H7 (cell line): ENCODE results near the gene REV3L. TPM values are rescaled to one million over a fixed set of nuclear protein-coding genes. Genes with fewer than 3 reads are reported as not detected.
A peak's percentile ranks its signal among the peaks of the same experiment; 100 is the strongest.
"Not testable (repeated sequence)": the region's sequence is repeated elsewhere in the genome, so short reads cannot be mapped to it uniquely, and the experiment has no call there.

ENCODE experiments used
- DNase-seq: peaks from one replicate; pipeline ENCODE4 v3.0.0; 2012
- H3K27me3 ChIP-seq: 2 replicates; pipeline ENCODE4 v1.6.0; 2011; ENCODE audit warnings: mild to moderate bottlenecking, low read length; ENCODE audit not compliant: control insufficient read depth, insufficient read depth
- H3K36me3 ChIP-seq: replicated peaks from 2 replicates; pipeline ENCODE4 v1.5.1; 2011; ENCODE audit warnings: low read length; ENCODE audit not compliant: control insufficient read depth, insufficient read depth
- H3K4me3 ChIP-seq: 2 replicates; pipeline ENCODE4 v1.5.1; 2011; ENCODE audit warnings: low read depth, mild to moderate bottlenecking, control low read depth, low read length, moderate library complexity; ENCODE audit not compliant: insufficient read depth
- total RNA-seq: library from RNA; depleted of rRNA; stranded (reverse); fragments of >200 nt; shearing (Covaris generic); gene quantifications from 2 replicates; pipeline ENCODE4 v1.2.3, GENCODE V29; 2014

The REV3L gene
- total RNA-seq, 1 experiment from 2014 or later, result 2.1 TPM

- DNase-seq, result peak; percentile 43
- Histone ChIP-seq H3K27me3 (no peaks in the 10 kb centered on the region; the same call in 1 of the 2 replicates), H3K36me3 (no peaks in the 10 kb centered on the region), H3K4me3 (no peak overlapping the region)
These were observed 121.4 kb downstream of the REV3L start for GRCh38 chr6:111361648-111362047.

GRCh38 chr6:111358454-111358853 lies 124.6 kb downstream of the REV3L start:
- no peak for DNase-seq
- H3K4me3 ChIP-seq, result no peak overlapping the region
- H3K27me3 ChIP-seq, result no peaks in the 10 kb centered on the region; the same call in 1 of the 2 replicates
- no peaks in the 10 kb centered on the region for H3K36me3 ChIP-seq

- no peaks in the 10 kb centered on the region for H3K36me3 ChIP-seq
- no peaks in the 10 kb centered on the region; the same call in 1 of the 2 replicates for H3K27me3 ChIP-seq
- DNase-seq, result no peak
- no peak overlapping the region for H3K4me3 ChIP-seq
These were observed 125.3 kb downstream of the REV3L start for GRCh38 chr6:111357705-111358104.

- Histone ChIP-seq H3K27me3 (no peaks in the 10 kb centered on the region), H3K36me3 (no peaks in the 10 kb centered on the region), H3K4me3 (no peak overlapping the region)
- no peak for DNase-seq
These were observed 126.5 kb downstream of the REV3L start for GRCh38 chr6:111356551-111356950.

GRCh38 chr6:111354758-111355555 lies 128.1 kb downstream of the REV3L start:
- no peak overlapping the region for H3K4me3 ChIP-seq
- no peaks in the 10 kb centered on the region for H3K36me3 ChIP-seq
- DNase-seq, result no peak
- no peaks in the 10 kb centered on the region for H3K27me3 ChIP-seq

GRCh38 chr6:111353912-111354462 lies 129.0 kb downstream of the REV3L start:
- no peaks in the 10 kb centered on the region for H3K36me3 ChIP-seq
- no peak for DNase-seq
- no peaks in the 10 kb centered on the region for H3K27me3 ChIP-seq
- H3K4me3 ChIP-seq, result no peak overlapping the region

- Histone ChIP-seq H3K4me3 (no peak overlapping the region), H3K36me3 (no peaks in the 10 kb centered on the region; the same call in 1 of the 2 replicates), H3K27me3 (no peaks in the 10 kb centered on the region)
- DNase-seq, result no peak
These were observed 135.4 kb downstream of the REV3L start for GRCh38 chr6:111347589-111347988.

- DNase-seq, result no peak
- H3K36me3 ChIP-seq, result no peaks in the 10 kb centered on the region; the same call in 1 of the 2 replicates
- H3K4me3 ChIP-seq, result no peak overlapping the region
- H3K27me3 ChIP-seq, result no peaks in the 10 kb centered on the region
These were observed 140.1 kb downstream of the REV3L start for GRCh38 chr6:111342913-111343312.

GRCh38 chr6:111339294-111339693 lies 143.7 kb downstream of the REV3L start:
- no peak overlapping the region for H3K4me3 ChIP-seq
- H3K27me3 ChIP-seq, result no peaks in the 10 kb centered on the region
- no peaks in the 10 kb centered on the region; the same call in 1 of the 2 replicates for H3K36me3 ChIP-seq
- DNase-seq, result no peak

GRCh38 chr6:111338843-111339242 lies 144.2 kb downstream of the REV3L start:
- DNase-seq, result no peak
- H3K4me3 ChIP-seq, result no peak overlapping the region
- H3K27me3 ChIP-seq, result no peaks in the 10 kb centered on the region
- H3K36me3 ChIP-seq, result no peaks in the 10 kb centered on the region; the same call in 1 of the 2 replicates

- H3K36me3 ChIP-seq, result no peaks in the 10 kb centered on the region
These were observed 145.2 kb downstream of the REV3L start for GRCh38 chr6:111337829-111338236.

GRCh38 chr6:111329882-111330633 lies 153.0 kb downstream of the REV3L start:
- H3K4me3 ChIP-seq, result no peak overlapping the region
- DNase-seq, result no peak
- H3K36me3 ChIP-seq, result no peaks in the 10 kb centered on the region
- H3K27me3 ChIP-seq, result no peaks in the 10 kb centered on the region

More at GRCh38 chr6:111337829-111338236, 145.2 kb downstream of the REV3L start:
- no peak overlapping the region for H3K4me3 ChIP-seq
- H3K27me3 ChIP-seq, result no peaks in the 10 kb centered on the region
- DNase-seq, result no peak

- Histone ChIP-seq H3K4me3 (no peak overlapping the region), H3K27me3 (no peaks in the 10 kb centered on the region), H3K36me3 (no peaks in the 10 kb centered on the region)
- DNase-seq, result no peak
These were observed 156.5 kb downstream of the REV3L start for GRCh38 chr6:111326563-111326962.

GRCh38 chr6:111322145-111322544 lies 160.9 kb downstream of the REV3L start:
- Histone ChIP-seq H3K4me3 (no peak overlapping the region), H3K27me3 (no peaks in the 10 kb centered on the region), H3K36me3 (no peaks in the 10 kb centered on the region)
- no peak for DNase-seq

- not testable (repeated sequence) for H3K27me3 ChIP-seq, DNase-seq, H3K36me3 ChIP-seq, H3K4me3 ChIP-seq
These were observed 175.1 kb downstream of the REV3L start for GRCh38 chr6:111307950-111308349.
